Measurements from ENCODE around the gene TGM6. TPM values are rescaled to one million over a fixed set of nuclear protein-coding genes. Genes with fewer than 3 reads are reported as not detected.

TGM6 gene
- total RNA-seq, 1 experiment from 2014 or later, result not detected

GRCh38 chr20:2421247-2421646, 40.5 kb downstream of the TGM6 start:
- H3K4me1 ChIP-seq (ENCODE audit: insufficient read depth, low read length), result no peaks in the 10 kb centered on the region
- no peak overlapping the region for H2AK5ac ChIP-seq (ENCODE audit: insufficient read length, low read length)
- no peak overlapping the region for H2AFZ ChIP-seq (ENCODE audit: low read length)
- Mint-ChIP-seq H3K9me3 (no peaks in the 10 kb centered on the region; a peak in 1 of 5 replicates), H3K4me3 (no peak overlapping the region), H3K36me3 (ENCODE audit: insufficient read depth in 1 of 3, low read depth in 3 of 3) (no peaks in the 10 kb centered on the region), H3K27me3 (ENCODE audit: low read depth) (peaks cover 6% of the 10 kb centered on the region), H3K27ac (no peak overlapping the region), H3K4me1 (no peaks in the 10 kb centered on the region)
- H2BK12ac ChIP-seq (ENCODE audit: insufficient read length, low read depth, low read length), result no peak overlapping the region
- H3K4me2 ChIP-seq (ENCODE audit: insufficient read depth, insufficient read length, low read length), result no peak overlapping the region
- no peak overlapping the region for H2BK15ac ChIP-seq (ENCODE audit: low read depth, low read length)
- H3K27me3 ChIP-seq (ENCODE audit: insufficient read depth, low read length), result no peaks in the 10 kb centered on the region
- H3K23me2 ChIP-seq (ENCODE audit: insufficient read length, low read depth, low read length, poor library complexity, severe bottlenecking), result no peaks in the 10 kb centered on the region
- no peak overlapping the region for H3K27ac ChIP-seq (ENCODE audit: insufficient read length, low read depth, low read length)
- H3K4ac ChIP-seq (ENCODE audit: low read depth, low read length), result no peak overlapping the region
- H3K23ac ChIP-seq (ENCODE audit: insufficient read length, low read depth, low read length), result no peak overlapping the region
- WGBS (ENCODE audit: extremely low coverage, insufficient read length, low lambda C conversion rate), result no CpG with 5 or more reads among the region's 5 CpGs
- TF ChIP-seq CTCF (conservative IDR thresholded peaks at IDR 0.05), result peak; percentile 42
- no peak overlapping the region for H2BK120ac ChIP-seq (ENCODE audit: low read depth, low read length, poor library complexity, severe bottlenecking)
- H2BK5ac ChIP-seq (ENCODE audit: insufficient read length, low read length), result no peak overlapping the region
- H4K91ac ChIP-seq (ENCODE audit: insufficient read length, low read depth, low read length), result no peak overlapping the region
- no peak overlapping the region for H3K56ac ChIP-seq (ENCODE audit: insufficient read length, low read depth, low read length)
- no peaks in the 10 kb centered on the region for H4K20me1 ChIP-seq (ENCODE audit: control insufficient read depth, insufficient read depth, insufficient read length)
- DNase-seq, result no peak
- no peaks in the 10 kb centered on the region for H3K9me3 ChIP-seq (ENCODE audit: control insufficient read depth, low read depth, low read length)
- H3K9ac ChIP-seq (ENCODE audit: extremely low read depth, insufficient read length, low read length), result no peak overlapping the region
- H3K14ac ChIP-seq (ENCODE audit: insufficient read depth, low read length), result no peak overlapping the region
- H4K5ac ChIP-seq (ENCODE audit: insufficient read length, low read depth, low read length), result no peak overlapping the region
- H3K18ac ChIP-seq (ENCODE audit: insufficient read length, low read depth, low read length), result no peak overlapping the region
- H2BK20ac ChIP-seq (ENCODE audit: low read depth, low read length, poor library complexity, severe bottlenecking), result no peak overlapping the region
- no peak overlapping the region for H3T11ph ChIP-seq (ENCODE audit: low read length)
- H3K79me1 ChIP-seq (ENCODE audit: insufficient read depth, low read depth, low read length, poor library complexity, severe bottlenecking), result no peaks in the 10 kb centered on the region
- no peak overlapping the region for H4K8ac ChIP-seq (replicated peaks; ENCODE audit: insufficient read length, low read depth, low read length)
- H3K79me2 ChIP-seq (ENCODE audit: insufficient read depth, low read length), result no peaks in the 10 kb centered on the region

Data from H9 (cell line).